Measurements from ENCODE around the gene NINJ2. TPM values are rescaled to one million over a fixed set of nuclear protein-coding genes. Genes with fewer than 3 reads are reported as not detected.
A peak's percentile ranks its signal among the peaks of the same experiment; 100 is the strongest.

The NINJ2 gene
- total and polyA plus RNA-seq, 10 of the 15 experiments (the other 5 are each of a cell fraction or from before 2014, with no cell fraction given), result 8.9 to 51.6 (median 21.3) TPM

GRCh38 chr12:643475-644302 lies 19.6 kb downstream of the NINJ2 start (continued):
- TF ChIP-seq MLLT1 (IDR thresholded peaks at IDR 0.05), result peak; percentile 95
- TF ChIP-seq POLR2A (IDR thresholded peaks at IDR 0.05; ENCODE audit: low read depth, low read length), result peak; percentile 78
- TF ChIP-seq SUZ12 (IDR thresholded peaks at IDR 0.05; ENCODE audit: unreplicated experiment), result no peak
- no peak for TF ChIP-seq KAT2A (conservative IDR thresholded peaks at IDR 0.05; ENCODE audit: control insufficient read depth, low read depth, low read length)
- TF ChIP-seq GABPA (IDR thresholded peaks at IDR 0.05; ENCODE audit: low read depth), result 0 out of 2 replicates have a peak, but pooled peaks have one; percentile 9
- TF ChIP-seq ZBTB4 (CRISPR knock-in tag; IDR thresholded peaks at IDR 0.05), result no peak
- 0 out of 2 replicates have a peak, but pooled peaks have one; percentile 7 for TF ChIP-seq TCF3 (IDR thresholded peaks at IDR 0.05; ENCODE audit: borderline replicate concordance, insufficient read depth, low read depth, low read length)
- TF ChIP-seq EED (IDR thresholded peaks at IDR 0.05; ENCODE audit: low read depth), result peak; percentile 13; the same call in 1 of the 2 replicates
- TF ChIP-seq TAF1 (IDR thresholded peaks at IDR 0.05; ENCODE audit: borderline replicate concordance, low read depth, low read length), result peak; percentile 49; the same call in 1 of the 2 replicates
- peak; percentile 9 to 36; a peak in 1 of 4 replicates for TF ChIP-seq IKZF2 (IDR thresholded peaks at IDR 0.05)
- TF ChIP-seq SMAD5 (IDR thresholded peaks at IDR 0.05; ENCODE audit: low read depth), result peak; percentile 31; the same call in 1 of the 2 replicates

Data from GM12878 (cell line).